HG02798 (cell line): Measurements from ENCODE around the gene PANX3.
A peak's percentile ranks its signal among the peaks of the same experiment; 100 is the strongest.

Experiments used
- ATAC-seq: cut with Tn5 transposase; IDR thresholded peaks from one replicate; pipeline ENCODE4 v1.9.1; 2021; ENCODE audit warnings: mild to moderate bottlenecking; ENCODE audit not compliant: unreplicated experiment, poor library complexity

Gene PANX3

DNA sequence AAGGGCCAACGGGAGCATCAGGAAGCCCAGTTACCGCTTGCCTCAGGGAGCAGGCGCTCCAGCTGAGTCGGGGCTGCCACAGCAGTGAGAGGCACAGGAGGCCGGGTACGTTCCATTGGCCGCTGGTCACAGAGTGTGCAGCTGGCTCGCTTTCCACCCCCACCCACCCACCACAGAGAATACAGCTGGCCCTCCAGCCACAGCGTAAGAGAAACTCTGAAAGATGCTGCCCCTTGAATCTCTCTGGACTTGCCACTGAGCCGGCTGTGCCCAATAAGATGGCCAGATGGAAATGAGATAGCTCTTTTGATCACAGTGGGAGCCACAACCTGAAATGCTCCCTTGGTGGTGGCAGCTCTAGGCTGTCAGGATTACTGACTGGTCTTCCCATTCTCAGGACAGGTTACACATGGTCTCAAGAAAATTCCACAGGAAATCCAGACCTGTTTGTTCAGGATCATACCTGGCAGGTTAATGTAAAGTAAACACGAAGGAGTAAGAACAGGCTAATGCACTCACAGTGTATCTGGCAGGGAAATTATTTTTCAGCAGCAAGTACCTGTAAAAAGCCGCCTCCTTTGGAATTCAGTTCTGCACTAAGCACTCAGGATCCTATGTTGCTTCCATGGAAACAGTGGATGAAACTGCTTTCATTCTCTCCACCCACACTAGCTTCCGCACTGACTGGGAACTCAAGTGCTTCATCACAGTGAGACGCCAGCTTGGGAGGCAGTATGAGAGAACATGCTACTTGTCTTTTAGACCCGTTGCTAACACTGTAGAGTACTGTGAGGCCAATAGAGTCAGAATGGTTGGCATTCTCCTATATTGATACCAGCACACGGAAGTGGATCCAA lies 45.8 kb downstream of the PANX3 start:
- no peak for ATAC-seq

DNA sequence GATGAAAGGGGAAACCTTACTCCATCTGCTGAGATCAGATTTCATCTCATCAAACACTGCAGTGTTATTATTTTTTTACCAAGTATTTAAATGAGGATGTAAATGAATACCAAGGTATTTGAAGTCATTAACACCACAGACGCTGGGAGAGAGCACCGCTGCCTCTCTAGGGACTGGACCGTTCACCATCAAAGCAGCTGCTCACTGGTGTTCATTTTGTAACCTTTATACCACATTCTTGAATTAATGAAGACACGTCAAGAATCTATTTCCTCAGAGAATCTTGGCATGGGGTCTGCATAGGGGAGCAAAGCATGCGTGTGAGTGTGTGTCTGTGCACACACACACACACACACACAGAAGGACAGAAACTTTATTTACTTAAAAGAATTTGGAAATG lies 46.7 kb downstream of the PANX3 start:
- ATAC-seq = no peak

DNA sequence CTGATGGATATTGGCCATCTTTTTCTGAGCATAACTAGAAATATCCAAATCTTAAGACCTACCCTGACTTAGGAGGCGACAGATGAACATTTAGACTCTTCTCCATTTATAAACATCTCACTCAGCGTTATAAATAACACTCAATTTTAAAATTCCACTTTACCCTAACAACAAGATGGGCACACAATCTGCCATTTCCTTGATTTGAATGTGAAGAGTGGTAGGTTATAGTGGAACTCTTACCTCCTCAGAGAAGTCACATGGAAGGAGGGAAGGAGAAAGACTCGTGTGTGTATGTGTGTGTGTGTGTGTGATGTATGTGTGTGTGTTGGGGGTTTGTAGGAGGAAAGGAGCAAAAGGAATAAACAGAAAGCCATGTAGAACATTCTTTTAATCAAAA lies 47.3 kb downstream of the PANX3 start:
- ATAC-seq = no peak

DNA sequence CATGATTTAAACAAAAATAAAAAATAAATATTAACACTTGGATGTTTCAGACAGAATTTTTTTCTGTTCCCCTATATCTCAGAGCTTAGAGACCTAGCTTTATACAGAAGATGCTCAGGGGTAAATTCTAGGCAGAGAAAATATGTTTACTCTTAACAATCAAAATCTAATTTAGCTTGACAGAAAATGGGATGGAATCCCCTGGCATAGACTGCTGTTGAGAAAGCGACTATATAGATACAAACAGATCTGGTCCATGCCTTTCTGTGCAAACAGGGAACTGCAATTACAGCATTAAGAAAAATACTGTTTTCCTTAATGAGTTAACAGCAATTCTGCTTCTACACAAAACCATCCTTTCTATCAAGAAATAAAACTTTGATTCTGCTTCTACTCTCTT lies 47.8 kb downstream of the PANX3 start:
- no peak for ATAC-seq

DNA sequence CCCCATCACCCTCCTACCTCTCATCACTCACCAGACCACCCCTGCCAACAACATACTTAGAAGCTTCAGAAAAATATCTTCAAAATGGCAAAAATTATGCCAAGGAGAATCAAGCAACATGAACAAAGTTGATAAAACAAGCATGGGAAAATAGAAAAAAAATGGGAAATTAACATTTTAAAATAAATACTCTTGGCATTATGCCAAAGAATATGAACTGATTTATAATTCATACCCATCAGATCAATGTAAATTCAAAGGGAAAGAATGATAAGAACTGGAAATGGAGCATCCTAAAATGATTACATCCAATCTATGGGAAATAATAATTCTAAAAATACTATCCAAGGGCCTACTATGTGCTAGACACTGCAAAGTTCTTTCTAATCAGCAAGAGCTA lies 50.3 kb downstream of the PANX3 start:
- no peak for ATAC-seq

DNA sequence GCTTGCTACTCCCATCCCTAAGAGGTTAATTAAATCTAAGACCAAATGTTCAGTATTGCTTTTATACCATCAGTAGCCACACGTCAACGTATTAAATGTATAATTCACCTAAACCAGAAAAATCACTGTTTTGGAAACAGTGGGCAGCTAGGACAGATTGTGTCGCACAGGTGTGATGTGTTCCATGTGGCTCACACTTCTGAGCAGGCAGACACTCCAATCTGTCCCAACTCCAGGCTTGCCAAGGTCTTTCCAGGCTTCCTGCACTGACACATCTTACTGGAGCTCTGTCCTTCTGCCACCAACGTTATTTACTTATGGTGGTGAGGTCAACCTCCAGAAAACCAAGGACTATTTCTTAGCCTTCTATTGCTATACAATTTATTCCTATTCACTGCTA lies 50.9 kb downstream of the PANX3 start:
- ATAC-seq = no peak

DNA sequence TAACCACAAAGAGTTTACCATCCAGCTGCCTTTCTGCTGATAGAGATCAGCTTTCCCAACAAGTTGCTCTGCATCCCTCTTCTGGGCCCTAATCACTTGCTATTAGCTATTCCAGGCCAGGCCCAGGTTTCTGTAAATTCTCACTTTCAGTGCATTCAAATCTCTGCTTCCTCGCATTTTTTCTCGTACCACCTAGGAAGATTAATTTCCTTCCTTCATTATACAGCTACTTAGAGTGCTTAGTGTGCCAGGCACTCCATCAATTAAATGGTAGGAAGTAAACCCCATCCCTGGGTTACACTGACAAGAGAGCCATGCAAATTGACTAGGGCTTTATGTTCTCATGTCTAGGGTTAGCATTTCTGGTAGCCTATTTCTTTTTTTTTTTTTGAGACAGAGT lies 52.6 kb downstream of the PANX3 start:
- no peak for ATAC-seq

DNA sequence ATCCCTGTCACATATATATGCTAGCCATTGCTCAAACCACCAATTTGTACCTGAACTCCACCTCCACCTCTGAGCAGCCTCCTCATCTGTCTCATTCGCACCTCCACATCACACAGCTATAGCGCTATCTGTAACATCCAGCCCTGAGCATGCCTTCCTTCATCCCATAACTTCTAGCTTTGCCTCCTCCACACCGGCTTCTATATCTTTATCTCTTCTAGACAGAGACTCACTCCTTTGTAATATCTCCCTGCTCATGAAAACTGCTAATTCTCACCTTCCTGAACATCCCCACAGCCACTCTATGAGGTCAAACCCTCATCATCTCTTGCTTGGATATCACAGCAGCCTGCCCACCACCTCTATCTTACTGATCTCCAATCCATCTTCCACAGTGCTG lies 56.4 kb downstream of the PANX3 start:
- ATAC-seq = no peak

DNA sequence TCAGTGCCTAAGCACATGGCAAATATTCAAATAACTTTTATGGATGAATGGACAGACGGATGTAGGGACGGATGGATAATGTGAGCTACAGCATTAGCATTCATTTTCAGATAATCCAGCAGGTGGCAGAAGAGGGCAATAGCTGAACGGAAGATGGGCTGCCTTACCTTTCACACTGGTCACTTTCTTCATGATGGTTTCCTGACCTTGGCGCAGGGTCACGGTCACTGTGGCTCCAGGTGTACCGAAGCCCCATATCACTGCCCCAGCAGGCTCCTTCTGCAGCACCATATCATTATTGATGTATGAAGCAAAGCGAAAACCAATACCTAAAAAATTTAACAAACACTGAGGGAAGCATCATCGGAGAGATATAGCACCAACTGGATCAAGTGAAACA lies 58.0 kb downstream of the PANX3 start:
- ATAC-seq = peak; percentile 46
